ENCODE results near the gene UNC5A.

GRCh38 chr5:176762489-176762888 is 47.9 kb upstream of the UNC5A start:
- TF ChIP-seq REST (IDR thresholded peaks at IDR 0.05; ENCODE audit: insufficient read depth in 1 of 2, low read depth in 2 of 2, low read length in 1 of 2) (no peak), CTCF (IDR thresholded peaks at IDR 0.05) (no peak)
